OCI-LY7 (cell line): Measurements from ENCODE around the gene FUT2.

ENCODE experiments used
- CTCF ChIP-seq: fragments of 200-600 bp; sonication (generic); conservative IDR thresholded peaks from 2 replicates; pipeline ENCODE4 v1.5.1; 2014; ENCODE audit warnings: mild to moderate bottlenecking, antibody characterized with exemption, low read length, moderate library complexity, mixed read lengths
- EZH2phosphoT487 ChIP-seq: fragments of 200-600 bp; sonication (generic); IDR thresholded peaks from 2 replicates; pipeline ENCODE4 v1.6.1; 2018; ENCODE audit warnings: low read depth, borderline replicate concordance, mild to moderate bottlenecking, mixed run types, antibody characterized with exemption, low read length, moderate library complexity, mixed read lengths

DNA sequence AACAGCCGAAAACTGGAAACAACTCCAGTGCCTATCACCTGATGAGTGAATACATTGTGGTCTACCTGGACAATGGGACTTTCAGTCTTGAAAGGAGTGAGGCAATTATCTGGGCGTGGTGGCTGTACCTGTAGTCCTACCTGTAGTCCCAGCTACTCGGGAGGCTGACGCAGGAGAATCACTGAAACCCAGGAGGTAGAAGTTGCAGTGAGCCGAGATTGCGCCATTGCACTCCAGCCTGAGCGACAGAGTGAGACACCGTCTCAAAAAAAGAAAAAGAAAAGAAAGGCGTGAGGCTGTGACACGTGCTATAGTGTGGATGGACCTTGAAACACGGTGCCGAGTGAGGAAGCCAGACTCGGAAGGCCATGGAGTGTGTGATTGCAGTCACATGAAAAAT is 18.9 kb upstream of the FUT2 start:
- TF ChIP-seq CTCF (no peak), EZH2phosphoT487 (no peak)
